Endothelial cell of umbilical vein (primary cell): Measurements from ENCODE around the gene NF2. TPM values are rescaled to one million over a fixed set of nuclear protein-coding genes. Genes with fewer than 3 reads are reported as not detected.

Experiments
- BruUV-seq: library from RNA; stranded (reverse); fragments of 400-500 nt; replicated peaks from 2 replicates; lab custom pipeline; 2021; lab: Mats Ljungman, UMichigan
- CTCF ChIA-PET: fragments of 300-600, 350-600 bp; sonication (Branson Sonifier 250); formaldehyde crosslinking; loops from one replicate; lab custom pipeline; 2021; ENCODE audit warnings: antibody characterized with exemption, inconsistent platforms; lab: Charles Lee
- POLR2A ChIA-PET: fragments of 300-600, 350-600 bp; sonication (Branson Sonifier 250); formaldehyde crosslinking; loops from one replicate; lab custom pipeline; 2021; ENCODE audit warnings: antibody characterized with exemption, inconsistent platforms; lab: Charles Lee
- DNase-seq: peaks from one replicate; pipeline ENCODE4 v3.0.0-alpha.2; 2011; ENCODE audit warnings: low read depth, low spot score
- FAIRE-seq: peaks from 2 replicates; lab custom pipeline; 2011; peaks lifted over from hg19 to GRCh38; lab: Jason Lieb, UNC
- H2AFZ ChIP-seq: 2 replicates; pipeline ENCODE4 v1.6.0; 2012; ENCODE audit warnings: low read depth, low read length, control low read depth, inconsistent platforms
- H3K27ac ChIP-seq: 2 replicates; pipeline ENCODE4 v1.5.1; 2011; ENCODE audit warnings: low read depth, mild to moderate bottlenecking, control low read depth, low read length, moderate library complexity; ENCODE audit not compliant: insufficient read depth
- H3K27me3 ChIP-seq, 2 experiments: 2 replicates each; pipeline versions ENCODE4 v1.6.0 to v1.6.1; 2011; ENCODE audit warnings: low read length in 2 of 2, mixed read lengths in 1 of 2; ENCODE audit not compliant: control insufficient read depth in 2 of 2, insufficient read depth in 2 of 2
- H3K36me3 ChIP-seq, 2 experiments: 2 replicates in 1 of 2; 3 replicates in 1 of 2; pipeline ENCODE4 v1.5.1; 2011; ENCODE audit warnings: low read length in 2 of 2, mild to moderate bottlenecking in 1 of 2, moderate library complexity in 1 of 2; ENCODE audit not compliant: control insufficient read depth in 2 of 2, insufficient read depth in 2 of 2; ENCODE audit errors: extremely low read depth in 1 of 2
- H3K4me1 ChIP-seq: 3 replicates; pipeline ENCODE4 v1.5.1; 2011; ENCODE audit warnings: mild to moderate bottlenecking, low read length; ENCODE audit not compliant: control insufficient read depth, insufficient read depth; ENCODE audit errors: extremely low read depth
- H3K4me2 ChIP-seq: 2 replicates; pipeline ENCODE4 v1.6.1; 2011; ENCODE audit warnings: low read length, control low read depth, mixed read lengths; ENCODE audit not compliant: insufficient read depth
- H3K4me3 ChIP-seq, 3 experiments: fragments of 200-600 bp in 1 of 3; sonication (generic), shearing (Covaris generic) in 1 of 3; replicated peaks in 1 of 3; 2 replicates each; pipeline ENCODE4 v1.5.1; 2011 to 2016; ENCODE audit warnings: control low read depth in 3 of 3, low read length in 3 of 3, mild to moderate bottlenecking in 2 of 3, inconsistent platforms in 1 of 3, low read depth in 1 of 3, moderate library complexity in 1 of 3; ENCODE audit not compliant: insufficient read depth in 1 of 3
- H3K79me2 ChIP-seq: 2 replicates; pipeline ENCODE4 v1.6.0; 2012; ENCODE audit warnings: low read length, inconsistent platforms; ENCODE audit not compliant: control insufficient read depth, insufficient read depth
- H3K9ac ChIP-seq: replicated peaks from 2 replicates; pipeline ENCODE3; 2011; ENCODE audit warnings: low read length, control low read depth; ENCODE audit not compliant: insufficient read depth; ENCODE audit errors: extremely low read depth
- H3K9me1 ChIP-seq: replicated peaks from 3 replicates; pipeline ENCODE4 v1.6.0; 2011; ENCODE audit warnings: mild to moderate bottlenecking, low read length; ENCODE audit not compliant: control insufficient read depth, insufficient read depth; ENCODE audit errors: extremely low read depth
- H3K9me3 ChIP-seq: replicated peaks from 2 replicates; pipeline ENCODE4 v1.5.1; 2012; ENCODE audit warnings: low read length, inconsistent platforms; ENCODE audit not compliant: control insufficient read depth, insufficient read depth
- H4K20me1 ChIP-seq: replicated peaks from 2 replicates; pipeline ENCODE3; 2011; ENCODE audit warnings: mild to moderate bottlenecking, low read length; ENCODE audit not compliant: control insufficient read depth, insufficient read depth; ENCODE audit errors: extremely low read depth
- EZH2 ChIP-seq: IDR thresholded peaks from 2 replicates; pipeline ENCODE4 v1.6.1; 2012; ENCODE audit warnings: borderline replicate concordance, low read depth, mild to moderate bottlenecking, moderate library complexity, low read length, inconsistent platforms; ENCODE audit not compliant: severe bottlenecking
- FOS ChIP-seq: IDR thresholded peaks from 2 replicates; pipeline ENCODE4 v1.6.1; 2011; ENCODE audit warnings: mild to moderate bottlenecking, low read length, moderate library complexity, borderline replicate concordance; ENCODE audit not compliant: insufficient read depth
- GATA2 ChIP-seq: IDR thresholded peaks from 2 replicates; pipeline ENCODE4 v1.7.0; 2011; ENCODE audit warnings: low read depth, mild to moderate bottlenecking, moderate library complexity, mixed read lengths, low read length; ENCODE audit not compliant: insufficient read length, insufficient read depth
- JUN ChIP-seq: IDR thresholded peaks from 2 replicates; pipeline ENCODE4 v1.6.1; 2011; ENCODE audit warnings: borderline replicate concordance, low read depth; ENCODE audit not compliant: insufficient read length, insufficient read depth
- MYC ChIP-seq: IDR thresholded peaks from one replicate; pipeline ENCODE4 v1.6.1; 2011; ENCODE audit warnings: mild to moderate bottlenecking, low read depth, low read length
- POLR2A ChIP-seq: IDR thresholded peaks from 2 replicates; pipeline ENCODE4 v1.6.1; 2012; ENCODE audit warnings: low read depth, mild to moderate bottlenecking, control low read depth, low read length
- POLR2AphosphoS5 ChIP-seq: IDR thresholded peaks from 2 replicates; pipeline ENCODE4 v1.6.1; 2012; ENCODE audit warnings: low read depth, mild to moderate bottlenecking, control low read depth, low read length, moderate library complexity; ENCODE audit not compliant: insufficient read depth
- dilution Hi-C: fragments of 300-500 bp; cut with MboI; formaldehyde crosslinking; loops from one replicate; pipeline ENCODE4 v1.15.0; 2019; ENCODE audit warnings: low sequenced_read_pairs; ENCODE audit not compliant: extremely low pct_ligation_motif_present
- intact Hi-C: fragments of 100-400 bp; cut with micrococcal nuclease; formaldehyde crosslinking; loops from one replicate; pipeline ENCODE4 v1.10.0; 2022
- polyA plus RNA-seq, 4 experiments: library from polyadenylated mRNA; depleted of rRNA in 3 of 4; stranded (reverse) in 3 of 4; unstranded in 1 of 4; fragments of >200 nt; gene quantifications; 2 replicates each; pipeline versions ENCODE4 v1.2.1 to v1.2.3, GENCODE V29; 2011 to 2012; ENCODE audit warnings: missing spikeins in 1 of 4
- total RNA-seq: library from RNA; stranded (reverse); gene quantifications from 2 replicates; pipeline ENCODE4 v1.2.3, GENCODE V29; 2021
- TF ChIP-seq, protein P1 (sequence below): IDR thresholded peaks from 2 replicates; pipeline ENCODE4 v1.6.1; 2011; ENCODE audit not compliant: insufficient read depth, insufficient read length

Gene NF2
- total and polyA plus RNA-seq, 2 donors (not counting 3 experiments of a cell fraction or from before 2014, with no cell fraction given), result 27.8 to 115 TPM

DNA sequence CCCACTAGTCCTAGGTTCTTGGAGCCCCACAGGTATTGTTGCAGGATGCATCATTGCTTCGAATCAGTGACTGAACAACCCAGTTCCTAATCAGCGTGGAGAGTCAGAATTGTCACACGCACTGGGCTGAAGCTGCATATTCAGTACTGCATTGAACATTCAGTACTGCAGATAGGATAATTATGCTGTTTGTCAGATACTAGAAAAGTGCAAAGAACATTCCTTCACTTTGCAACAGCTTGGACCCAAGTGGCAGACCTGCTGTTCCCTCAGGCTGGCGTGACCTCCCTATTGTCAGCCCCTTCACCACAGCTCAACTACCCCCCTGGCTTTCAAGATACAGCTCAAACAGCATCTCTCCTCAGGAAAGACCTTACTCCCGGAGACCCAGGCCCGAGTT lies 27.6 kb downstream of the NF2 start:
- intact Hi-C loops, result no loop called here
- POLR2A ChIA-PET, result no interaction called here
- H3K4me1 ChIP-seq, result peaks cover 80% of the 10 kb centered on the region

DNA sequence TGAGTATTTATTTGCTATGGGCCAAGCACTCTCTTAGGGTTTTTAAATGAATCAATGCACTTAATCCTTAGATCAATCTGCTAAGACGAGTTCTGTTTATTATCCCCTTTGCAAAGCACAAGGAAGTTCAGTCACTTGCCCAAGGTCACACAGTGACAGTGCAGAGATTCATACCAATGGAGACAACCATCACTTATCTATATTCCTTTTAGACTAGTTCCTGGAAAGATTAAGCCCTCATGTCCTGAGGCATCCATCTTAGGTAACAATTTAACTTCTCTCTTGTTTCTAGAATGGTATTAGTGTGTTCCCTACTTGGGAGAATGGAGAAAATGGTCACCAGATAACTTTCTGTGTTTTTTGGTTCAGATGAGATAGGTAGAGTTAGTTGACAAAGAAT lies 28.3 kb downstream of the NF2 start:
- Histone ChIP-seq H3K4me3 (no peak overlapping the region), H3K27me3 (no peaks in the 10 kb centered on the region), H3K36me3 (peaks cover 0 to 1% of the 10 kb centered on the region in 2 experiments), H3K4me1 (peaks cover 76% of the 10 kb centered on the region), H3K9me3 (no peaks in the 10 kb centered on the region), H3K9me1 (no peaks in the 10 kb centered on the region), H3K79me2 (peaks cover 82% of the 10 kb centered on the region), H3K4me2 (no peak overlapping the region), H4K20me1 (no peaks in the 10 kb centered on the region), H2AFZ (no peak overlapping the region), H3K9ac (no peak overlapping the region), H3K27ac (no peak overlapping the region)
- intact Hi-C loops, result no loop called here
- dilution Hi-C loops, result no loop called here
- POLR2A ChIA-PET, result no interaction called here
- FAIRE-seq, result no peak
- CTCF ChIA-PET, result no interaction called here
- DNase-seq, result no peak
- TF ChIP-seq EZH2, result no peak
- no peak for TF ChIP-seq POLR2A
- no peak for TF ChIP-seq FOS
- TF ChIP-seq MYC, result no peak
- TF ChIP-seq, protein P1, sequence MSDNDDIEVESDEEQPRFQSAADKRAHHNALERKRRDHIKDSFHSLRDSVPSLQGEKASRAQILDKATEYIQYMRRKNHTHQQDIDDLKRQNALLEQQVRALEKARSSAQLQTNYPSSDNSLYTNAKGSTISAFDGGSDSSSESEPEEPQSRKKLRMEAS, result no peak
- no peak for TF ChIP-seq GATA2
- BruUV-seq, result no TSS peak

More for the DNA sequence above, 27.6 kb downstream of the NF2 start:
- Histone ChIP-seq H3K9me3 (no peaks in the 10 kb centered on the region), H3K27ac (no peak overlapping the region), H4K20me1 (no peaks in the 10 kb centered on the region), H3K36me3 (no peaks in the 10 kb centered on the region), H3K79me2 (peaks cover 83% of the 10 kb centered on the region), H3K27me3 (no peaks in the 10 kb centered on the region), H3K4me3 (no peak overlapping the region), H3K9me1 (no peaks in the 10 kb centered on the region), H2AFZ (no peak overlapping the region), H3K4me2 (no peak overlapping the region), H3K9ac (no peak overlapping the region)
- no TSS peak for BruUV-seq
- CTCF ChIA-PET, result no interaction called here
- dilution Hi-C loops, result no loop called here
- FAIRE-seq (no peak), DNase-seq (no peak)
- TF ChIP-seq FOS (no peak), POLR2AphosphoS5 (no peak), MYC (no peak), GATA2 (no peak), EZH2 (no peak), JUN (no peak)
- TF ChIP-seq, protein P1, result no peak
